Fibroblast of skin of left biceps (primary cell): ENCODE data around the gene MC4R.
"Not testable (repeated sequence)": the region's sequence is repeated elsewhere in the genome, so short reads cannot be mapped to it uniquely, and the experiment has no call there.

Source experiments
- DNase-seq, 2 experiments: peaks; one replicate each; pipeline ENCODE4 v3.0.0-alpha.2; 2013; ENCODE audit warnings: low read depth in 2 of 2

MC4R gene

DNA sequence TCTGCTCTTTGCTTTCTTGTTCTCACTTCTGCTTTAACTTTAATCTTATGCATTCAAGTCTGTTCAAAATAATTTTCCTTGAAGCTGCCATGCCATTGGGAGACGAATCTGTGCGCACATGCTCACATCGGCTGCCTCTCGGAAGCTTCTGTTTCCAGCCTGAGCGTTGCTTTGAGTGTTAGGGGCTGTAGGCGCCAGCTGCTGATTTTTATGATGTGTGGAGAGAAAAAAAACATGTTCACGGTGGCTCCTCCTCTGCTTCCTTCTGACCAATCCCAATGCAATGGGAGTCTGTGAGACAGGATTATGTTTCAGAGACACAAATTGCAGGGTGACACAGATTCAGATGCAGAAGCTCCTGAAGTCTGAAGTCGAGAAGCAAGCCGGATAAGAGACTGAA lies at the start of gene MC4R:
TSS of gene MC4R (minus strand) at position 180 of the 400 bp plus-strand sequence. CDS start 426 bp downstream, outside the sequence.
- DNase-seq = peak; percentile 80 to 81

DNA sequence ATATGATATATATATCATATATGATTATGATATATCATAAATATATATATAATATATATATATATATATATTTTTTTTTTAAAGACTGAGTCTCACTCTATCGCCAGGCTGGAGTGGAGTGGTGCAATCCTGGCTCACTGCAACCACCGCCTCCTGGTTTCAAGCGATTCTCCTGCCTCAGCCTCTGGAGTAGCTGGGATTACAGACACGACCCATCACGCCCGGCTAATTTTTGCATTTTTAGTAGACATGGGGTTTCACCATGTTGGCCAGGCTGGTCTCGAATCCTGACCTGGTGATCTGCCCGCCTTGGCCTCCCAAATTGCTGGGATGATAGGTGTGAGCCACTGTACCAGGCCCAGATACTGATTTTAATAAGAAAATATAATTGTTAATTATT lies 49.7 kb upstream of the MC4R start:
- DNase-seq = not testable (repeated sequence)

DNA sequence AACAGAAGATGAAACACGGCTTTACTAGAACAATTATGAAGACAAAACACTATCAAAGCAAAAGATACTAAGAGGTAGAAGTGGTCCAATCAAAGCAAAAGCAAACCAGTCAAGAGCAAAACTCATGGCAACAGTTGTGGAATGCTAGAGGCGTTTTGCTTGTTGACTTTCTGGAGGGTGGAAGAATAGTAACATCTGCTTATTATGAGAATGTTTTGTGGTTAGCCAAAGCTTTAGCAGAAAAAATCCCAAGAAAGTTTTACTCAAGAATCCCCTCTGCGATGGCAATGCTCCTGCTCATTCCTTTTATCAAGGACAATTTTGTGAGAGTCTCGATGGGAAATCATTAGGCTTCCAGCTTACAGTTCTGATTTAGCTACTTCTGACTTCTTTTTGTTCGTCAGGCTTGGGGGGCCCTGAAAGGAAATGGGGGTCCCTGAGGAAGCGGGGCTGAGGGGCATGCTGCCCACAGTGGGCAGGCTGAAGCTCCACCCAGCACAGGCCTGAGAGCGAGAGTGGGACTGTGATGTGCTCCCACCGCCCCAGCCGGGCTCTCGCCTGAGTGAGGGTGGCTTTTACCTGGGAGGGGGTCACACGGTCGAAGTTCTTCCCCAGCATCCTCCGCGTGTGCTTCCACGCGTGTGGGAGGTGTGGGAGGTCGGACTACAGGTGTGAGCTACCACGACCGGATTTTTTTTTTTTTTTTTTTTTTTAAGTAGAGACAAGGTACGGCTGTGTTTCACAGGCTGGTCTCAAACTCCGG lies 49.0 kb upstream of the MC4R start:
- peak; percentile 10 to 12 for DNase-seq

DNA sequence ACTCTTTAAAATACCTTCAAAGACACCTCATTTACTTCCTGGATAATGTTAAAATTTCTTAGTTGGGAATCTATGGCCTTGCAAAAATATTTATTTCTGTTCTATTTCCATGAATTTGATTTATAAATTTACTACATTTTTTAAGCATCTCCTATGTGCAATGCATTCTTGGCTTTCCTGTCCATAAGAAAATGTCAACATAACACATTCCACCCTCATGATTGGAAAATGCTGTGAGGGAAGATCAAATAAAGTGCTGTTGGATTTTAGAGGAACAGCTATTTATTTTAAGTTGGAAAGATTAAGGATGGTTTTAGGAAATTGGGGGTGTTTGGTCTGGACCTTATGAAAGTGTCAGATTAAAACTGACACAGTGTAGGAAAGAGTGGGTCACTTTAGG lies 45.4 kb upstream of the MC4R start:
- no peak for DNase-seq

DNA sequence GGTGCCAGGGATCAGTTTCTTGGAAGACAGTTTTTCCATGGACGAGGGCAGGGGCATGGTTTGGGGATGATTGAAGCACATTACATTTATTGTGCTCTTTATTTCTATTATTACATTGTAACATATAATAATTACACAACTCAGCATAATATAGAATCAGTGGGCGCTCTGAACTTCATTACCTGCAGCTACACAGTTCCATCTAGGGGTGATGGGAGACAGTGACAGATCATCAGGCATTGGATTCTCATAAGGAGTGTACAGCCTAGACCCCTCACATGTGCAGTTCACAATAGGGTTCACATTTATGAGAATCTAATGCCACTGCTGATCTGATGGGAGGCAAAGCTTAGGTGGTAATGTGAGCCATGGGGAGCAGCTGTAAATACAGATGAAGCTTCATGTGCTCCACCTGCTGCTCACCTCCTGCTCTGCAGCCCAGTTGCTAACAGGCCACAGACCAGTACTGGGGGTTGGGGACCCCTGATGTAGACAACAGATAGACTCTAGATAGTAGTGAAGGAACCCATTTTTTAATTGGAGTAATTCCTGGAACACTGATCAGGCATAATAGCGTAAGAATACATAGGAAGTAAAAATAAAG lies 41.5 kb upstream of the MC4R start:
- no peak for DNase-seq

DNA sequence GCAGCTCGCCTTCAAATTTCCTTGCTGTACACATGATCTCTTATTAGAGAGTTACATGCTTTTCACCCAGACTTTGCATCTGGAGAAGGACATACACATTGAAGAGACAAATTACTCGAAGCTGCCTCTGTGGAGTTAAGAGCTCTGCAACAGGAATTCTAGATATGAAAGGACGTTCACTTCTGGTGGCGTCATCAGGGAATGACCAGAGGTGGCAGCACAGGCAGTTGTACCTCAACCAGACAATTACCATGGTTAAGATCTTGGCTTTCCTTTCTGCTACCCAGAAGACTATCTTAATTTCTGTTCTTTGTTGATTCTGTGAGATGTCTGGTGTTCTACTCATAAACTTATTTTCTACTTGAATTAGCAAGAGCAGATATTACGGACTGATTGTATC lies 39.1 kb upstream of the MC4R start:
- DNase-seq = no peak

DNA sequence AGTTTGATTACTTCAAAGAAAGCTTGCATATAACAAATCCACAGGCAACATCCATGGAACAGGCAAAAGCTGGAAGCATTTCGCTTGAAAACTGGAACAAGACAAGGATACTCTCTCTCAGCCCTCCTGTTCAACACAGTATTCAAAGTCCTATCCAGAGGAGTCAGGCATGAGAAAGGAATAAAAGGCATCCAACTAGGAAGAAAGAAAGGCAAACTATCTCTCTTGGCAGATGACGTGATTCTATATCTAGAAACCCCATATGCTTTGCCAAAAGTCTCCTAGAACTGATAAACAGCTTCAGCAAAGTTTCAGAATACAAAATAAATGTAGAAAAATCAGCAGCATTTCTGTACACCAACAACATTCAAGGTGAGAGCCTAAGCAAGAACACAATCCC lies 34.1 kb upstream of the MC4R start:
- DNase-seq = no peak

DNA sequence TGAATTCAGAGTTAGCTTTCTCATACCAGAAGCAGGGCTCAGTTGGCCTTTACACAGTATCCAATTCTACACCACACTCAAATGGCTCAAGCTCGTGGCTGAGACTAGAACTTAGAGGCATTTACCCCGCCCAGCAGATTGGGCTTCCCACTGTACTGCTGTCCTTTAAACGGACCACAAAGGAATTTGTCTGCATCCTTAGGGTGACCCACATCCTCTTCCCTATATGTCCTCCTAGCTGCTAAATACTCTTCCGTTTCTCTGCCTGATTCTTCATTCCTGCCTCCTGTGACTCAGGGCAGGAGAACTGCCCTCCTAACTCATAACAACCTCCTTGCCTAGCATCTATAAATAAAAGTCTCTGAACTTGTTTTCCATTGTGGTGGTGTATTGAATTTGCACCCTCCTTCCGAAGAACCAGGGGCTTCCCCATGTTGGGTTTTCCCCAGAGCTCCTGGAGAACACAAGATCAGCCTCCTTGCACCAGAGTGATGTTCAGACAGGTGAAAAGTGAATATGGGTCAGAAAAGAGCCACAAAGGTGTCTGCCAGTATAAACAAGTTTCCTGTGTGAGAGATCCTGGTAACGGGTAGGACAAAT lies 32.0 kb upstream of the MC4R start:
- no peak for DNase-seq

DNA sequence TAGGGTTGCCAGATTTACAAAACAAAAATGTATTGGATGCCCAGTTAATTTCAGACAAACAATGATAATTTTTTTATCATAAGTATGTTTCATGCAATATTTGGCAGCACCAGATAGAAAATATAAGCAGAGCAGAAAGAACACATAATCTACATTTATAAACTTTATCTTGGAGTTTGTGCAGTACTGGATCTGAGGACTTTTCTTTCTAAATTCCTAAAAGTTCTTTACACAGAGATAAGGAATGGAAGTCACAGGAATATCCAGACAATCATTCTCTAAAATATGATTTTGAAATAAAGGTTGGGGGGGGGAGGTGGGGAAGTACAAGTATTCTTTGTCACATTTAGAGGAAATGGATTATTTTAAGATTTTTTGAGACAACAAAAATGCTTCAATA lies 28.8 kb upstream of the MC4R start:
- DNase-seq = no peak

DNA sequence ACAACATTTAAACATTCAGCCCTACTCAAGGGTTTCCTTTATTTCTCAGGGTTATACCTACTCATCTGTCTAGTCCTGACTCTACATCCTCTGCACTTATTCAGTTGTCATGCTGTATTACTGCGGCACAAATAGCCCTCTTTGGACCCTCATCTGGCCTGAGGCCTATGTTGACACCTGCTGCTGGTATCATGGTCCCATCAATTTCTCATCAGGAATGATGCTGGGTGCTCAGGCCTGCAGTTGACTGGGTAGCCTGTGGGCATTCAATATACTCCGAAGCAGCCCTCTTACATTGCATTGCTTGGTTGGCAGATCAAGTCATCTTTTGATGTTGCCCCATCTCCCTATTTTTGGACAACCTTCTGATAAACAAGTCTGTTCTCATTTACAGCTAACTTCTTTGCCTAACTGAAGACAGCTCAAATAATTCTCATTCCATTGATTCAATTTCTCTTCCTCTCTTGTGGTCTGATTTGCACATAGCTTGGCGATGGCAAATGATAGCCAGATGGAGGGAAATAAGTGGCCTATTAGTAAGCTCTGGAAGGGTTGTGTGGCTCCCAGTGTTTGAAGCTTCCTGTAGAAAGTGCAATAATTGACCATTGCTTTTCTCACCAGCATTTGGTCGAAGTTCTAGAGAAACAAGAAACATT lies 19.1 kb upstream of the MC4R start:
- DNase-seq = peak; percentile 79

DNA sequence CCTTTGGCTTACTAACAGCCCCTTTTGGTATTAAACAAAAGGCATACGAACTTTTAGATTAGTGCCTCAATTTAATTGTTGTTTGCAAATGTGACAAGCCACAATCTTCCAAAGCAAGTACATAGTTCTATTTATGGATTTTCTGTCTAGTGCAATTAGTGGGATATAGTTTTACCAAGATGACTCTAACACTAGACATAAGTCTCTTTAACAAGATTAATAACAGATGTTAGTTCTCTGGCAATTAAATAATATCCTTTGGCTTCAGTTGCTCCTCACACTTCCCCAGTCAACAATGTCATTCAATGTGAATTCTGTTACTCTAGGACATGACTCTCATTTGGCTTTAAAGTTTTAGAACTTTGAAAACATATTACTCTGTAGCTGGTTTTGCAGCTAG lies 16.7 kb upstream of the MC4R start:
- no peak for DNase-seq

DNA sequence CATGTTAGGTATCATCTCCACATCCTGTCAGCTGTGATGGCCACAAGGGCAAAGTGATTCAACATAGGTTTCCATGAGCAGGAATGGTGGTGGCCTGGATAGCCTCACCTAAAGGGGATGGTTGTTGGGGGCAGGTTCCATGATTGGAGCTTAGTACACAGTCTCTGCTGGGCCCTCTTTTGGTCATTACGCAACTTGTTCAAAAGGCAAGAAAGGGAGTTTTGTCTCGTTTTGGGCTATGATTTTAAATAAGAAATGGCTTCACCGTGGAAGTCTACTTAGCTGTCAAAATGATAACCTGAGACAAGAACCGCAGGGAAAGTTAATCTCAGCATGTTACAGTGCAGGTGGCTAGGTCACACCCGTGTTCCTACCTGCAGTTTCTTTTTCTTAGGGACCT lies 13.1 kb upstream of the MC4R start:
- no peak for DNase-seq

DNA sequence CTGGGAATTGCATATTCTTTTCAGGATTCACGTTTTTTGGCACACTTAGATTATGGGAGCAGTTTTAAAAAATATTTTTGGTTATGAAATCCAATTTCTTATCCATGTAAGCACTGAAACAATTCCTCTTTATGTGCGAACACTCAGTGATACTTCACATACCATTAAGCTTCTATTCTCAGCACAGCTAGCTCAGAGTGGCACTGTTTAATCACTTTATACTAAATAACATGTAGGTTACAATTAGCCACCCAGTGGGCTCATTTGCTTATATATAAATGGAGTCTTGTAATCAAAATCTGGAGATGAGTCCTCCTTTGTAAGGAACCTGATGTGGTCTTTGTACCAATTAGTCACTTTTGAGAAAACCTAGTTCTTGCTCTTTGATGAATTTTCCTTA lies 11.3 kb upstream of the MC4R start:
- no peak for DNase-seq

DNA sequence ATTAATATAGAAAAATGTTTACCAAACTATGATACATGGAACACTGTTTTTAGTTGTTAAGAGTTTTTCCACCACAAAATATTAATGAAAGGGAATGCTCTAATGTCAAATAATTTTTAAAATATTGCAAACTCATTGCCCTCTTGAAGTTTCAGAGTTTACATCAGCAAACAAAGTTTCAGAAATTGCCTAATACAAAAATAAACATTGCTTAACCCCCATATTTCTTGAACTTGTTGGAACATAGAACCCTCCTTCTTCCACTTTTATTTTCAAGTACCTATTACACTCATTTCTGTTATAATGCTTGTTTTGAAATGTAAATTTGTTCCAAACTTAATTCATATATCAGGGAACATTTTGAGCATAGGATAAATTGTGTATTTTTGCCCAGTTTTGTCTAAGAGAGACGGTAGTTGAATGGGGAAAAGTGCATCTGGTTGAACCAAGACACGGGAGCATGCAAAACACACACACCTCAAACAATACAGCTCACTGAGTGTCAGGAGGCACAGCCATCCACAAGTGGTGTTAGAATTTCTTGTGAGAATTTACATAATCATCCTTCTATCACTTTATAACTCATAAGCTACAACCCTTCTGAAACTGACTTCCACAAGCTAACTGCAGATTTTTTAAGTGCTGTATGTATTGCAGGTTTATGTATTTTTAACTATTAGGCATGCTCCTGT lies 5.3 kb upstream of the MC4R start:
- DNase-seq = no peak

DNA sequence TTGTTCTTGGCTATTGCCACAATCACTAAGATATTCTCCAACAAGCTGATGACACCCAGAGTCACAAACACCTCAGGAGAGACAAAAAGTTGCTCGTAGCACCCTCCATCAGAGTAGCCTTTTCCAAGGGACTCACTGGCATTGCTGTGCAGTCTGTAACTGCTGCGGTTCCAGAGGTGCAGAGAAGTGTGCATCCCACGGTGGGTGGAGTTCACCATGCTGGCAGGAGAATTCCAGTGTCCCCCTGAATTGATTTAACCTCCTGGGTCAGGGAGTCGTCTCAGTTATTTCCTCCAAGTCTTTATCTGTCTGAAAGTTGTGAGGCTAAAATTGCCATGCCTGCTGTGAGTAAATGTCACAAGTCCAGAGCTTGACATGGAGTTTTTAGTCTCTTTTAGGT lies 443 bp downstream of the MC4R start:
- no peak for DNase-seq

DNA sequence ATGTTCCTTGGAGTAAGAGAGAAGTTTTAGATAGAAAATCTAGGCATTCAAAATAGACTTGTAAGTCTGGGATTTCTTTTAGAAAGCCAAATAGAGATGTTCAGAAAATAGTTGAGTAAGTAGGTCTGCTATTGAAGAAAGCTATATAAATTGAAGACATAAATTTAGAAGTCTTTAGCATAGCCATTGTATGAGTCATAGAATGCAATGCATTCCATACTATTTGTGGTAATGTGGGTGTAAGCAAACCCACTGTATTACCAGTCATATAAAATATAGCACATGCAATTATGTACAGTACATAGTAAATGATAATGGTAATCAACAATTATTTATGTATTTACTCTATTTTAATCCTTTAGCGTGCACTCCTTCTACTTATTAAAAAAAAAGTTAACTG lies 14.1 kb downstream of the MC4R start:
- DNase-seq = peak; percentile 66

DNA sequence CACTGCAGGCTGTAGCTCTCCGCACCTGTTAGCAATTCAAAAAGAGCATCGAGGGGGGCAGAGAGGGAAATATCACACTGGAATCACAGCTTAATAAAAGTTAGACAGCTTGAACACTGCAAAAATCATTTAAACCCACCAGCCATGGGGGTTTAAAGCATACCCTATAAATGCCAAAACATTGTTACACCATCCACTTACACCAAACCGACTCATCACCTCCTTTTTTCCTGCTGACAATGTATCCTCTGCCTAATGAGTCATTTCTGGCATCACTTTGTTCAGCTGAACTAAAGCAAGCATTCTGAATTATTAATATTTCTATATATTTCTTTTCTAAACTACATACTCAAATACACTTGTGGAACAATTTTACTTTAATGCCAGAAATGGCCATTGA lies 21.6 kb downstream of the MC4R start:
- peak in 1 of 2 experiments; percentile 4 for DNase-seq

DNA sequence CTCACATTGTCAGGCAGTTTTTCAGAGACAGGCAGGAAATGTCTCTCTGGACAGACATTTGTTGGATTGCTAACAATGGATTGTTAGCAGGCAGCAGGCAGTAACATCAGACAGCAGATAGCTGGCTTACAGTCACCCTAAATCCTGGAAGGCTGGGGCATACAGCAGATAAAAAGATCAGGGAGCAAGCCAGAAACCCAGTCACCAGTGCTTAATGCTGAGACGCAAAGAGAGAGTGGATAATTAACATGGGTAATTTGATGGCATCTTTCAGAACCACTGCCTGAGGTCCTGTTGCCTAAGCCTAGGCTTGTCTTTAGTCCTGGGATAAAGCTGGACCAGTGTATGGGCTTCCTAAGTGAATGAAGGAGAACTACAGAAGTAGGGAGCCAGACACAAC lies 22.4 kb downstream of the MC4R start:
- DNase-seq = no peak

DNA sequence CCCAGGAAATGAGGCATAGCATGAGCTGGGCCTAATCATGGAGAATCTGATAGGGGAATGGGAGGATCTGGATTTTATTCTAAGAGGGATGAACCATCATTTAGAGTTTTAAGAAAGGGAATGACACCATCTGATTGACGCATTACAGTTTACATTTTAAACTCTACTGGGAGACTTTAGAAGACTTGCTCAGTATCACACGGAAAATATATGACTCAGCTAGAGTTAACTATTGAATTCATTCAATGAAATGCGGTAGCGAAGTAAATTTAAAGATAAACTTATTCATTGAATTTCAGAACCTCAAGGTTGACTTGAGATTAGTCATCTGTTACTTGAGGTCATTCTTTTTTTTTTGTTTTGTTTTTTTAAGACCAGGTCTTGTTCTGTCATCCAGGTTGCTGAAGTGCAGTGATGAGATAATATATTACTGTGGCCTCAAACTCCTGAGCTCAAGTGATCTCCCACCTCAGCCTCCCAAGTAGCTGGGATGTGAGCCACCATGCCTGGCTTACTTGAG lies 25.0 kb downstream of the MC4R start:
- no peak for DNase-seq

DNA sequence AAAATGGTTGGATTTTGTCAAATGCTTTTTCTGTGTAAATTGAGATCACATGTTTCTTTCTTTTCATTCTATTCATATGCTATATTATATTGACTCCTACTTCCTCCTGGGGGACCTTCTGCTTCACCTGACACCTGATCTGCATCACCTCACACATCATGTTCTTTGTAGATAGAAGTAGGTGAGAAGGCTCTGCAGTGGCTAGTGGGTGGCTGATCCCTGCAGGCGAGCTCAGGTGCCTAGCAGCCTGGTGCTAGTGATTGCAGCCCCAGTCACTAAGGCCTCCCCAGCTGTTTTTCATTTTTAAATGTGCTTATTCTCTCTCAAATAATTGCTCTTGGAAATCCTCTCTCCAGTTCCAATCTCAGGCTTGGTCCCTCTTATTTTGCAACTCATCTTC lies 33.6 kb downstream of the MC4R start:
- no peak for DNase-seq

DNA sequence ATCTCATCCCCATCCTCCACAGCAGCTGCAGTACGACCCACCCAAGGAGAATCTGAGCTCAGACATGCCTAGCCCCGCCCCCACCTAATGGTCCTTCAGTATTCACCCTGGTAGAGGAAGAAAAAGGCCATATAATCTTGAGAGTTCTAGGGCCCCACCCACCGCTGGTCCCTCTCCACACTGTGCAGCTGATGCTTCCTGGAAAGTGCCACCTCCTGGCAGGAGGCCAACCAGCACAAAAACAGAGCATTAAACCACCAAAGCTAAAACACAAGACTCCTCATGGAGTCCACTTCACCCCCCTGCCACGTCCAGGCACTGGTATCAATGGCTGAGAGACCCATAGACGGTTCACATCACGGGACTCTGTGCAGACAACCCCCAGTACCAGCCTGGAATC lies 40.7 kb downstream of the MC4R start:
- DNase-seq = no peak

DNA sequence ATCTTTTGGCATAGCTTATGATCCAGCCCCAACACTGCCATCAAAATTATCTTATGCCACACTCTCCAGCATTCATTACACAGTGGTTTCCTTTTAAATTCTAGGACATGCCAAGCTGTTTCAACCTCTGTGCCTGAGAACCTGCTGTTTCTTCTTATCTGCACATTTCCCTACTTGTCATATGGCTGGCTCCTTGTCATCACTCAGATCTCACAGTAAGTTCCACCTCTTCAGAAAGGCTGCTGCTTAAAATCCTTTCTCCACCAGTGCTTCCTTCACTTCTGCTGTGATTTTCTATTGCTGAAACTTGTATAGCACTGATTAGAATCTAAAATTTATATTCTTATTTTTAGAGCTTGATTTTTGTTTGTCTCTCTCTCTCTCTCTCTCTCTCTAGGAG lies 43.4 kb downstream of the MC4R start:
- no peak for DNase-seq
